OCI-LY7 (cell line): ENCODE measurements around the gene PMVK. TPM values are rescaled to one million over a fixed set of nuclear protein-coding genes. Genes with fewer than 3 reads are reported as not detected.
"Not testable (repeated sequence)": the region's sequence is repeated elsewhere in the genome, so short reads cannot be mapped to it uniquely, and the experiment has no call there.

Experiments
- BruUV-seq: library from RNA; stranded (reverse); fragments of 400-500 nt; replicated peaks from 2 replicates; lab custom pipeline; 2021; lab: Mats Ljungman, UMichigan
- CTCF ChIA-PET: fragments of 300-600 bp; sonication (Branson Sonifier 250); formaldehyde crosslinking; loops from one replicate; lab custom pipeline; 2022; ENCODE audit warnings: antibody characterized with exemption; ENCODE audit not compliant: unreplicated experiment; lab: Charles Lee
- POLR2A ChIA-PET: fragments of 300-600 bp; sonication (Branson Sonifier 250); formaldehyde crosslinking; loops from one replicate; lab custom pipeline; 2022; ENCODE audit warnings: antibody characterized with exemption; lab: Charles Lee
- DNase-seq: peaks from one replicate; pipeline ENCODE4 v3.0.0-alpha.2; 2015; ENCODE audit warnings: low spot score
- H2AFZ ChIP-seq: fragments of 200-600 bp; sonication (generic), shearing (Covaris generic); 2 replicates; pipeline ENCODE4 v1.6.1; 2014; ENCODE audit warnings: mild to moderate bottlenecking, antibody characterized with exemption, low read length, moderate library complexity
- H3K27ac ChIP-seq: fragments of 200-600 bp; sonication (generic); 2 replicates; pipeline ENCODE4 v1.5.1; 2014; ENCODE audit warnings: mixed run types, low read depth, mild to moderate bottlenecking, moderate library complexity, low read length, inconsistent platforms; ENCODE audit not compliant: poor library complexity, severe bottlenecking
- H3K36me3 ChIP-seq: fragments of 200-600 bp; sonication (generic); 2 replicates; pipeline ENCODE4 v1.6.1; 2014; ENCODE audit warnings: mild to moderate bottlenecking, antibody characterized with exemption, low read length, moderate library complexity, mixed read lengths; ENCODE audit not compliant: insufficient read depth
- H3K4me1 ChIP-seq: fragments of 200-600 bp; sonication (generic); 2 replicates; pipeline ENCODE4 v1.5.1; 2014; ENCODE audit warnings: mild to moderate bottlenecking, low read length; ENCODE audit not compliant: insufficient read depth, poor library complexity, severe bottlenecking
- H3K4me2 ChIP-seq: fragments of 200-600 bp; sonication (generic); 2 replicates; pipeline ENCODE4 v1.6.1; 2014; ENCODE audit warnings: mild to moderate bottlenecking, low read length
- H3K4me3 ChIP-seq: fragments of 200-600 bp; sonication (generic); 2 replicates; pipeline ENCODE4 v1.5.1; 2014; ENCODE audit warnings: mild to moderate bottlenecking, low read depth, low read length; ENCODE audit not compliant: poor library complexity, severe bottlenecking
- H3K79me2 ChIP-seq: fragments of 200-600 bp; sonication (generic); 2 replicates; pipeline ENCODE4 v1.6.1; 2016; ENCODE audit warnings: low read depth, mild to moderate bottlenecking, low read length, moderate library complexity, mixed read lengths; ENCODE audit not compliant: insufficient read depth
- H3K9me2 ChIP-seq: fragments of 200-600 bp; sonication (generic); 2 replicates; pipeline ENCODE4 v1.6.1; 2016; ENCODE audit warnings: mild to moderate bottlenecking, low read length, mixed read lengths; ENCODE audit not compliant: insufficient read depth
- H3K9me3 ChIP-seq: fragments of 200-600 bp; sonication (generic); 2 replicates; pipeline ENCODE4 v1.6.1; 2014; ENCODE audit warnings: mild to moderate bottlenecking, mixed run types, low read length, mixed read lengths
- H4K20me1 ChIP-seq: fragments of 200-600 bp; sonication (generic); 2 replicates; pipeline ENCODE4 v1.6.1; 2014; ENCODE audit warnings: mild to moderate bottlenecking, antibody characterized with exemption, low read length, moderate library complexity, mixed read lengths; ENCODE audit not compliant: insufficient read depth
- CTCF ChIP-seq: fragments of 200-600 bp; sonication (generic); conservative IDR thresholded peaks from 2 replicates; pipeline ENCODE4 v1.5.1; 2014; ENCODE audit warnings: mild to moderate bottlenecking, antibody characterized with exemption, low read length, moderate library complexity, mixed read lengths
- EZH2phosphoT487 ChIP-seq: fragments of 200-600 bp; sonication (generic); IDR thresholded peaks from 2 replicates; pipeline ENCODE4 v1.6.1; 2018; ENCODE audit warnings: low read depth, borderline replicate concordance, mild to moderate bottlenecking, mixed run types, antibody characterized with exemption, low read length, moderate library complexity, mixed read lengths
- intact Hi-C: fragments of 100-400 bp; cut with micrococcal nuclease; formaldehyde crosslinking; loops from one replicate; pipeline ENCODE4 v1.10.0; 2022; ENCODE audit not compliant: unreplicated experiment
- total RNA-seq, 2 experiments: library from RNA; depleted of rRNA in 1 of 2; stranded (reverse); fragments of >200 nt in 1 of 2; shearing (Covaris generic) in 1 of 2; gene quantifications; 2 replicates each; pipeline ENCODE4 v1.2.3, GENCODE V29; 2014 to 2022

The PMVK gene
- total RNA-seq, 2 experiments from 2014 or later, result 16.3 to 54.0 TPM

- intact Hi-C loops, result no loop called here
- no peak overlapping the region for H2AFZ ChIP-seq
- no peaks in the 10 kb centered on the region for H4K20me1 ChIP-seq
- H3K9me2 ChIP-seq, result no peaks in the 10 kb centered on the region
- POLR2A ChIA-PET, result no interaction called here
- CTCF ChIA-PET, result no interaction called here
- H3K36me3 ChIP-seq, result no peaks in the 10 kb centered on the region
- H3K27ac ChIP-seq, result no peak overlapping the region
- TF ChIP-seq EZH2phosphoT487 (no peak), CTCF (no peak)
- DNase-seq, result no peak
- H3K4me3 ChIP-seq, result no peak overlapping the region
- no peaks in the 10 kb centered on the region for H3K9me3 ChIP-seq
- H3K4me2 ChIP-seq, result no peak overlapping the region
- H3K4me1 ChIP-seq, result no peaks in the 10 kb centered on the region
- no TSS peak for BruUV-seq
- no peaks in the 10 kb centered on the region for H3K79me2 ChIP-seq
These were observed 27.6 kb downstream of the PMVK start for GRCh38 chr1:154908937-154909336.

- not testable (repeated sequence) for BruUV-seq
These were observed 28.4 kb downstream of the PMVK start for GRCh38 chr1:154908129-154908528.

GRCh38 chr1:154906621-154907081, 29.9 kb downstream of the PMVK start:
- POLR2A ChIA-PET, result interaction anchor here (0.5 to 0.6 kb wide), 2 partner anchors 1248 to 1318 kb away, joined by 3 to 4 read pairs; no protein-coding TSS in a partner anchor
- intact Hi-C loops, result no loop called here

More at GRCh38 chr1:154908129-154908528, 28.4 kb downstream of the PMVK start:
- CTCF ChIA-PET, H2AFZ ChIP-seq, H3K36me3 ChIP-seq, H3K9me3 ChIP-seq, H3K79me2 ChIP-seq, DNase-seq, H4K20me1 ChIP-seq, H3K9me2 ChIP-seq, H3K4me3 ChIP-seq, H3K4me1 ChIP-seq, H3K4me2 ChIP-seq, POLR2A ChIA-PET, intact Hi-C loops, H3K27ac ChIP-seq: not testable (repeated sequence)

More at GRCh38 chr1:154906621-154907081, 29.9 kb downstream of the PMVK start:
- Histone ChIP-seq H3K36me3 (no peaks in the 10 kb centered on the region), H2AFZ (no peak overlapping the region), H3K4me1 (no peaks in the 10 kb centered on the region), H3K79me2 (no peaks in the 10 kb centered on the region), H3K9me2 (no peaks in the 10 kb centered on the region), H3K4me3 (no peak overlapping the region), H3K9me3 (no peaks in the 10 kb centered on the region), H3K27ac (no peak overlapping the region), H3K4me2 (no peak overlapping the region), H4K20me1 (no peaks in the 10 kb centered on the region)
- TF ChIP-seq CTCF (peak; percentile 46), EZH2phosphoT487 (no peak)
- CTCF ChIA-PET, result no interaction called here
- no peak for DNase-seq
- BruUV-seq, result no TSS peak
